OCI-LY7 (cell line): ENCODE results near the gene PLCB1. TPM values are rescaled to one million over a fixed set of nuclear protein-coding genes. Genes with fewer than 3 reads are reported as not detected.

Experiments
- BruUV-seq: library from RNA; stranded (reverse); fragments of 400-500 nt; replicated peaks from 2 replicates; lab custom pipeline; 2021; lab: Mats Ljungman, UMichigan
- CTCF ChIA-PET: fragments of 300-600 bp; sonication (Branson Sonifier 250); formaldehyde crosslinking; loops from one replicate; lab custom pipeline; 2022; ENCODE audit warnings: antibody characterized with exemption; ENCODE audit not compliant: unreplicated experiment; lab: Charles Lee
- POLR2A ChIA-PET: fragments of 300-600 bp; sonication (Branson Sonifier 250); formaldehyde crosslinking; loops from one replicate; lab custom pipeline; 2022; ENCODE audit warnings: antibody characterized with exemption; lab: Charles Lee
- DNase-seq: peaks from one replicate; pipeline ENCODE4 v3.0.0-alpha.2; 2015; ENCODE audit warnings: low spot score
- H2AFZ ChIP-seq: fragments of 200-600 bp; sonication (generic), shearing (Covaris generic); 2 replicates; pipeline ENCODE4 v1.6.1; 2014; ENCODE audit warnings: mild to moderate bottlenecking, antibody characterized with exemption, low read length, moderate library complexity
- H3K27ac ChIP-seq: fragments of 200-600 bp; sonication (generic); 2 replicates; pipeline ENCODE4 v1.5.1; 2014; ENCODE audit warnings: mixed run types, low read depth, mild to moderate bottlenecking, moderate library complexity, low read length, inconsistent platforms; ENCODE audit not compliant: poor library complexity, severe bottlenecking
- H3K36me3 ChIP-seq: fragments of 200-600 bp; sonication (generic); 2 replicates; pipeline ENCODE4 v1.6.1; 2014; ENCODE audit warnings: mild to moderate bottlenecking, antibody characterized with exemption, low read length, moderate library complexity, mixed read lengths; ENCODE audit not compliant: insufficient read depth
- H3K4me1 ChIP-seq: fragments of 200-600 bp; sonication (generic); 2 replicates; pipeline ENCODE4 v1.5.1; 2014; ENCODE audit warnings: mild to moderate bottlenecking, low read length; ENCODE audit not compliant: insufficient read depth, poor library complexity, severe bottlenecking
- H3K4me2 ChIP-seq: fragments of 200-600 bp; sonication (generic); 2 replicates; pipeline ENCODE4 v1.6.1; 2014; ENCODE audit warnings: mild to moderate bottlenecking, low read length
- H3K4me3 ChIP-seq: fragments of 200-600 bp; sonication (generic); 2 replicates; pipeline ENCODE4 v1.5.1; 2014; ENCODE audit warnings: mild to moderate bottlenecking, low read depth, low read length; ENCODE audit not compliant: poor library complexity, severe bottlenecking
- H3K79me2 ChIP-seq: fragments of 200-600 bp; sonication (generic); 2 replicates; pipeline ENCODE4 v1.6.1; 2016; ENCODE audit warnings: low read depth, mild to moderate bottlenecking, low read length, moderate library complexity, mixed read lengths; ENCODE audit not compliant: insufficient read depth
- H3K9me2 ChIP-seq: fragments of 200-600 bp; sonication (generic); 2 replicates; pipeline ENCODE4 v1.6.1; 2016; ENCODE audit warnings: mild to moderate bottlenecking, low read length, mixed read lengths; ENCODE audit not compliant: insufficient read depth
- H3K9me3 ChIP-seq: fragments of 200-600 bp; sonication (generic); 2 replicates; pipeline ENCODE4 v1.6.1; 2014; ENCODE audit warnings: mild to moderate bottlenecking, mixed run types, low read length, mixed read lengths
- H4K20me1 ChIP-seq: fragments of 200-600 bp; sonication (generic); 2 replicates; pipeline ENCODE4 v1.6.1; 2014; ENCODE audit warnings: mild to moderate bottlenecking, antibody characterized with exemption, low read length, moderate library complexity, mixed read lengths; ENCODE audit not compliant: insufficient read depth
- CTCF ChIP-seq: fragments of 200-600 bp; sonication (generic); conservative IDR thresholded peaks from 2 replicates; pipeline ENCODE4 v1.5.1; 2014; ENCODE audit warnings: mild to moderate bottlenecking, antibody characterized with exemption, low read length, moderate library complexity, mixed read lengths
- EZH2phosphoT487 ChIP-seq: fragments of 200-600 bp; sonication (generic); IDR thresholded peaks from 2 replicates; pipeline ENCODE4 v1.6.1; 2018; ENCODE audit warnings: low read depth, borderline replicate concordance, mild to moderate bottlenecking, mixed run types, antibody characterized with exemption, low read length, moderate library complexity, mixed read lengths
- intact Hi-C: fragments of 100-400 bp; cut with micrococcal nuclease; formaldehyde crosslinking; loops from one replicate; pipeline ENCODE4 v1.10.0; 2022; ENCODE audit not compliant: unreplicated experiment
- total RNA-seq, 2 experiments: library from RNA; depleted of rRNA in 1 of 2; stranded (reverse); fragments of >200 nt in 1 of 2; shearing (Covaris generic) in 1 of 2; gene quantifications; 2 replicates each; pipeline ENCODE4 v1.2.3, GENCODE V29; 2014 to 2022

PLCB1 gene
- total RNA-seq, 2 experiments from 2014 or later: 14.6 to 30.5 TPM

DNA sequence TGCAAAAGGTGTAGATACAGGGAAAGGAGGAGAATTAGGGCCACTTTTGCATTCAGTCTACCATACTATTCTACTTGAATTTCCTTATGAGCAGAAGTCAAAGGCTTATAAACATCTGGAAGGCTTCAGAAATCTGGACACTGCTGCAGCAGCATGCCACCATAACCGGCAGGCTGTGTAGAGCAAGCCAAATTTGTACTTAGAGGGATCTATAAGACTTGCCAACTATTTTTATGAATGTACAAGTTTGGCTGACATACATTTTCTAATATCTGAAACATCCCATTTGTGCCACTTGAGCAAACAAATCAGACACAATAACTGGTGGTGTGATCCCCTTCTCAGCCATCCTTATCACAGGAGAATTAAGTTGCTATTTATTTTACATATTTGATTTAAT, 14.0 kb upstream of the PLCB1 start:
- H2AFZ ChIP-seq: no peak overlapping the region
- H3K9me3 ChIP-seq: no peaks in the 10 kb centered on the region
- no peak overlapping the region for H3K4me2 ChIP-seq
- no peaks in the 10 kb centered on the region for H3K9me2 ChIP-seq
- H3K4me1 ChIP-seq: no peaks in the 10 kb centered on the region
- TF ChIP-seq EZH2phosphoT487 (no peak), CTCF (no peak)
- ChIA-PET POLR2A (no interaction called here), CTCF (no interaction called here)
- no peaks in the 10 kb centered on the region; the same call in 1 of the 2 replicates for H4K20me1 ChIP-seq
- DNase-seq: no peak
- H3K27ac ChIP-seq: no peak overlapping the region
- no peaks in the 10 kb centered on the region for H3K36me3 ChIP-seq
- BruUV-seq: no TSS peak
- intact Hi-C loops: no loop called here
- H3K79me2 ChIP-seq: no peaks in the 10 kb centered on the region
- H3K4me3 ChIP-seq: no peak overlapping the region

GRCh38 chr20:8118760-8119159, 13.3 kb upstream of the PLCB1 start:
- H4K20me1 ChIP-seq: no peaks in the 10 kb centered on the region; the same call in 1 of the 2 replicates
- H3K4me1 ChIP-seq: no peaks in the 10 kb centered on the region
- no TSS peak for BruUV-seq
- no peaks in the 10 kb centered on the region for H3K9me2 ChIP-seq
- TF ChIP-seq EZH2phosphoT487 (no peak), CTCF (no peak)
- no peak overlapping the region for H3K4me2 ChIP-seq
- H3K4me3 ChIP-seq: no peak overlapping the region
- no peaks in the 10 kb centered on the region for H3K36me3 ChIP-seq
- CTCF ChIA-PET: no interaction called here
- no peak overlapping the region for H3K27ac ChIP-seq
- H3K9me3 ChIP-seq: no peaks in the 10 kb centered on the region
- no peak for DNase-seq
- POLR2A ChIA-PET: interaction anchor here (0.6 kb wide), 1 partner anchor 626 kb away, joined by 3 read pairs; no protein-coding TSS in a partner anchor
- H3K79me2 ChIP-seq: no peaks in the 10 kb centered on the region
- intact Hi-C loops: no loop called here
- no peak overlapping the region for H2AFZ ChIP-seq

DNA sequence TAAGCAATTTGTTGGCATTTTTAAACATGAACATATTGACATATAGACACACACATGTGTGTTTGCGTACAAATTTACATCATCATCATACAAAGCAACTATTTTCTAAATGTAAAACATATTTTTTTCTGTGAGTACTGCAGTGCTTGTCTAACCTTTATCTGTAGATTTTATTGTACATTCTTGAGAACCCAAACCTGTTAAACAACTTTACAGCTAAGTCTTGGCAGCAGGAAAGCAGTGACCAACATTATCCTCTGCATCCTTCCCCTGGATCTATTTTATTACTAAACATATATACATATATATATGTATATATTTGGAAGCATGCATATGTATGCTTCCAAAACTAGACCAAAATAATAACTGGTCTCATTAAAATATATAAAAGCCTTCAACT, 10.4 kb upstream of the PLCB1 start:
- H4K20me1 ChIP-seq: no peaks in the 10 kb centered on the region; the same call in 1 of the 2 replicates
- H3K27ac ChIP-seq: no peak overlapping the region
- no peak for DNase-seq
- no peaks in the 10 kb centered on the region for H3K36me3 ChIP-seq
- TF ChIP-seq EZH2phosphoT487: no peak
- no peak for TF ChIP-seq CTCF
- ChIA-PET POLR2A (no interaction called here), CTCF (interaction anchor here (0.6 kb wide), 1 partner anchor 25 kb away, joined by 6 read pairs; no protein-coding TSS in a partner anchor)
- H2AFZ ChIP-seq: no peak overlapping the region
- H3K9me2 ChIP-seq: no peaks in the 10 kb centered on the region
- H3K4me2 ChIP-seq: no peak overlapping the region
- no peaks in the 10 kb centered on the region for H3K79me2 ChIP-seq
- H3K4me3 ChIP-seq: no peak overlapping the region
- no TSS peak for BruUV-seq
- no peaks in the 10 kb centered on the region for H3K9me3 ChIP-seq
- H3K4me1 ChIP-seq: no peaks in the 10 kb centered on the region
- intact Hi-C loops: no loop called here
